HCT116 (cell line): ENCODE data around the gene BCL7A. TPM values are rescaled to one million over a fixed set of nuclear protein-coding genes. Genes with fewer than 3 reads are reported as not detected.
A peak's percentile ranks its signal among the peaks of the same experiment; 100 is the strongest.

ENCODE experiments used
- ATAC-seq: fragments of 200-7000 bp; cut with Tn5 transposase; 2 replicates; pipeline ENCODE4 v1.9.1; 2020; ENCODE audit warnings: mild to moderate bottlenecking, moderate library complexity
- BruUV-seq: library from RNA; stranded (reverse); fragments of 400-500 nt; replicated peaks from 2 replicates; lab custom pipeline; 2021; lab: Mats Ljungman, UMichigan
- CTCF ChIA-PET: fragments of 300-600 bp; sonication (Branson Sonifier 250); formaldehyde crosslinking; loops from one replicate; lab custom pipeline; 2021; ENCODE audit warnings: antibody characterized with exemption; lab: Charles Lee
- POLR2A ChIA-PET: fragments of 300-600, 350-600 bp; sonication (Branson Sonifier 250); formaldehyde crosslinking; loops from one replicate; lab custom pipeline; 2021; ENCODE audit warnings: antibody characterized with exemption; lab: Charles Lee
- RAD21 ChIA-PET, 2 experiments: fragments of 300-600 bp; sonication (Branson Sonifier 250); formaldehyde crosslinking; loops; one replicate each; lab custom pipeline; 2023; ENCODE audit warnings: low total read pairs in 2 of 2; ENCODE audit not compliant: uncharacterized antibody in 2 of 2, unreplicated experiment in 2 of 2, low non-redundant PET in 1 of 2; lab: Charles Lee
- DNase-seq: peaks from one replicate; pipeline ENCODE4 v3.0.0-alpha.2; 2010; ENCODE audit warnings: low read depth, low spot score
- H2AFZ ChIP-seq: fragments of 200-600 bp; shearing (Covaris generic), sonication (generic); 2 replicates; pipeline ENCODE4 v1.6.1; 2017; ENCODE audit warnings: low read depth, mixed run types, mixed read lengths, antibody characterized with exemption, low read length; ENCODE audit not compliant: poor library complexity, severe bottlenecking
- H3K27ac ChIP-seq: 2 replicates; pipeline ENCODE4 v1.5.1; 2012; ENCODE audit warnings: low read depth, low read length
- H3K27me3 ChIP-seq: fragments of 200-600 bp; sonication (generic); 2 replicates; pipeline ENCODE4 v1.6.1; 2016; ENCODE audit warnings: mixed run types, low read length, mixed read lengths; ENCODE audit not compliant: insufficient read depth
- H3K36me3 ChIP-seq, 2 experiments: fragments of 200-500 bp in 1 of 2; fragments of 200-600 bp in 1 of 2; sonication (Bioruptor generic) in 1 of 2; sonication (generic) in 1 of 2; 2 replicates each; pipeline versions ENCODE4 v1.5.1 to v1.6.1; 2014 to 2016; ENCODE audit warnings: low read length in 2 of 2, inconsistent platforms in 1 of 2, mixed read lengths in 1 of 2, mixed run types in 1 of 2; ENCODE audit not compliant: insufficient read depth in 2 of 2, control insufficient read depth in 1 of 2
- H3K4me1 ChIP-seq, 2 experiments: fragments of 200-600 bp in 1 of 2; sonication (generic) in 1 of 2; 2 replicates each; pipeline versions ENCODE4 v1.5.1 to v1.6.1; 2012 to 2017; ENCODE audit warnings: low read length in 2 of 2, inconsistent platforms in 1 of 2, mild to moderate bottlenecking in 1 of 2, mixed read lengths in 1 of 2, mixed run types in 1 of 2, moderate library complexity in 1 of 2; ENCODE audit not compliant: insufficient read depth in 2 of 2, control insufficient read depth in 1 of 2
- H3K4me2 ChIP-seq: fragments of 200-600 bp; sonication (generic); 2 replicates; pipeline ENCODE4 v1.6.1; 2017; ENCODE audit warnings: mixed run types, low read length, mixed read lengths
- H3K4me3 ChIP-seq, 2 experiments: fragments of 200-600 bp in 1 of 2; sonication (generic) in 1 of 2; replicated peaks in 1 of 2; 2 replicates each; pipeline ENCODE4 v1.5.1; 2011 to 2016; ENCODE audit warnings: low read length in 2 of 2, control low read depth in 1 of 2, low read depth in 1 of 2, mild to moderate bottlenecking in 1 of 2, mixed read lengths in 1 of 2, mixed run types in 1 of 2
- H3K79me2 ChIP-seq: fragments of 200-600 bp; sonication (generic); 2 replicates; pipeline ENCODE4 v1.6.1; 2017; ENCODE audit warnings: mild to moderate bottlenecking, mixed run types, low read length, moderate library complexity, mixed read lengths; ENCODE audit not compliant: insufficient read depth
- H3K9ac ChIP-seq: fragments of 200-600 bp; sonication (generic); 2 replicates; pipeline ENCODE4 v1.6.1; 2016; ENCODE audit warnings: low read length, mixed read lengths
- H3K9me2 ChIP-seq: fragments of 200-600 bp; sonication (generic), shearing (Covaris generic); 2 replicates; pipeline ENCODE4 v1.6.1; 2017; ENCODE audit warnings: mixed run types, mild to moderate bottlenecking, moderate library complexity; ENCODE audit not compliant: insufficient read depth
- H3K9me3 ChIP-seq, 2 experiments: fragments of 200-500 bp in 1 of 2; fragments of 200-600 bp in 1 of 2; sonication (Bioruptor generic) in 1 of 2; sonication (generic) in 1 of 2; 2 replicates each; pipeline ENCODE4 v1.6.1; 2014 to 2017; ENCODE audit warnings: low read length in 2 of 2, mixed read lengths in 2 of 2, inconsistent platforms in 1 of 2, low read depth in 1 of 2, mild to moderate bottlenecking in 1 of 2, mixed run types in 1 of 2, moderate library complexity in 1 of 2; ENCODE audit not compliant: control insufficient read depth in 1 of 2, insufficient read depth in 1 of 2
- H4K20me1 ChIP-seq: fragments of 200-600 bp; sonication (generic), shearing (Covaris generic); 2 replicates; pipeline ENCODE4 v1.6.1; 2017; ENCODE audit warnings: mixed run types, mild to moderate bottlenecking, moderate library complexity; ENCODE audit not compliant: insufficient read depth
- ELF1 ChIP-seq: IDR thresholded peaks from 2 replicates; pipeline ENCODE4 v1.6.1; 2012; ENCODE audit warnings: low read depth, borderline replicate concordance
- POLR2AphosphoS5 ChIP-seq: IDR thresholded peaks from 2 replicates; pipeline ENCODE4 v1.6.1; 2011; ENCODE audit warnings: mild to moderate bottlenecking, low read depth, low read length, moderate library complexity
- ZFX ChIP-seq: fragments of 450-650 bp; IDR thresholded peaks from 2 replicates; pipeline ENCODE4 v1.6.1; 2017
- intact Hi-C: fragments of 100-400 bp; cut with micrococcal nuclease; formaldehyde crosslinking; loops from 2 replicates; pipeline ENCODE4 v1.10.0; 2022
- total RNA-seq: library from RNA; stranded (reverse); gene quantifications from one replicate; pipeline ENCODE4 v1.2.1, GENCODE V29; 2021; ENCODE audit not compliant: unreplicated experiment
- TF ChIP-seq, protein P1 (sequence below): IDR thresholded peaks from 2 replicates; pipeline ENCODE4 v1.6.1; 2012

Gene BCL7A
- total RNA-seq, 1 experiment from 2014 or later: 14.2 TPM

- TF ChIP-seq, protein P1, sequence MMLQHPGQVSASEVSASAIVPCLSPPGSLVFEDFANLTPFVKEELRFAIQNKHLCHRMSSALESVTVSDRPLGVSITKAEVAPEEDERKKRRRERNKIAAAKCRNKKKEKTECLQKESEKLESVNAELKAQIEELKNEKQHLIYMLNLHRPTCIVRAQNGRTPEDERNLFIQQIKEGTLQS: no peak
- no peak for TF ChIP-seq ELF1
Observed at GRCh38 chr12:122078141-122079032, 56.7 kb downstream of the BCL7A start, which contains the start of gene MLXIP (continued).

GRCh38 chr12:122079033-122079531 lies 57.4 kb downstream of the BCL7A start:
- peaks cover 4 to 17% of the 10 kb centered on the region in 2 experiments; a peak in 3 of 4 replicates for H3K36me3 ChIP-seq
- H4K20me1 ChIP-seq: no peaks in the 10 kb centered on the region
- no peaks in the 10 kb centered on the region for H3K27me3 ChIP-seq
- ChIA-PET RAD21 (no interaction called here), POLR2A (interaction anchor here (1.4 kb wide), 1 partner anchor 15 kb away, joined by 5 read pairs; no protein-coding TSS in a partner anchor), CTCF (interaction anchor here (1.5 kb wide), 1 partner anchor 44 kb away, joined by 5 read pairs; no protein-coding TSS in a partner anchor)
- H3K9ac ChIP-seq: peak overlapping the region; percentile 87
- H3K4me2 ChIP-seq: peak overlapping the region; percentile 89
- H2AFZ ChIP-seq: no peak overlapping the region
- H3K9me2 ChIP-seq: no peaks in the 10 kb centered on the region
- peak overlapping the region; percentile 69 to 83 for H3K4me3 ChIP-seq
- DNase-seq: no peak
- BruUV-seq: no TSS peak
- peaks cover 52% of the 10 kb centered on the region for H3K79me2 ChIP-seq
- intact Hi-C loops: no loop called here
- ATAC-seq: peak; percentile 35
- peaks cover 17 to 30% of the 10 kb centered on the region in 2 experiments for H3K4me1 ChIP-seq
- H3K9me3 ChIP-seq: no peaks in the 10 kb centered on the region
- TF ChIP-seq POLR2AphosphoS5 (no peak), ZFX (peak; percentile 79; the same call in 1 of the 2 replicates)
- peak overlapping the region; percentile 79 for H3K27ac ChIP-seq
